Upper lobe of left lung (tissue), 4 donors: ENCODE data around the gene BIRC7.

ENCODE experiments used
- EP300 ChIP-seq, 4 donors: sonication (generic); formaldehyde crosslinking; IDR thresholded peaks; one replicate each; pipeline ENCODE4 v1.5.1; 2017; ENCODE audit warnings: antibody characterized with exemption in 4 of 4, control low read depth in 2 of 4
- POLR2AphosphoS5 ChIP-seq, 2 donors: sonication (generic); formaldehyde crosslinking; IDR thresholded peaks; one replicate each; pipeline ENCODE4 v1.5.1; 2017; ENCODE audit warnings: antibody characterized with exemption in 2 of 2

DNA sequence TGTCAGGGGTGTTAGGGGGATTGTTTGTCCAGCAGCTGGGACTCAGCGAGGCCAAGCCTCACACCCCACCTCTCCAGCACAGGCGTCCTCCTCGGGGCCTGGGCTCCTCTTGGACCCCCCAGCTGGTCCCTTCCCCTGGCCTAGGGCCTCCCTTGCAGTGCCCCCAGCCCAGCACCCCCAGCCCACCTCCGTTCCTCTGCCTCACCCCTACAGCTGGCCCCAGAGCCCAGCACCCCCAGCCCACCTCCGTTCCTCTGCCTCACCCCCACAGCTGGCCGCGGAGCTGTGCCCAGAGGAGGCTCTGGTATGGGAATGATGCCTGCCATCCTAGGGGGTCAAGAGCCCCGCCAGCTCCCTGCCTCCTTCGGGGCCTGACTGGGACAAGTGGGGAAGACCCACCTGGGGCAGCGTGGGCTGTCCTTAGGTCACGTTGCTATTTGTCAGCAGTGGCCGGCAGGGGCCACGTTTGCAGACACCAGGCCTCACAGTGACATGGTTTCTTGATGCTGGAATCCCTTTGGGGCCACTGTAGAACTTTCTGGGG is 49.3 kb downstream of the BIRC7 start:
- no peak for TF ChIP-seq EP300 (IDR thresholded peaks at IDR 0.05)
- no peak for TF ChIP-seq POLR2AphosphoS5 (IDR thresholded peaks at IDR 0.05)
